Measurements from ENCODE around the gene ARF1.

- TF ChIP-seq POLR2A (IDR thresholded peaks at IDR 0.05) = no peak
- TF ChIP-seq CTCF (IDR thresholded peaks at IDR 0.05) = no peak
Measured at GRCh38 chr1:228094432-228095016, 12.0 kb downstream of the ARF1 start.
